ENCODE results near the gene RPL19.

DNA sequence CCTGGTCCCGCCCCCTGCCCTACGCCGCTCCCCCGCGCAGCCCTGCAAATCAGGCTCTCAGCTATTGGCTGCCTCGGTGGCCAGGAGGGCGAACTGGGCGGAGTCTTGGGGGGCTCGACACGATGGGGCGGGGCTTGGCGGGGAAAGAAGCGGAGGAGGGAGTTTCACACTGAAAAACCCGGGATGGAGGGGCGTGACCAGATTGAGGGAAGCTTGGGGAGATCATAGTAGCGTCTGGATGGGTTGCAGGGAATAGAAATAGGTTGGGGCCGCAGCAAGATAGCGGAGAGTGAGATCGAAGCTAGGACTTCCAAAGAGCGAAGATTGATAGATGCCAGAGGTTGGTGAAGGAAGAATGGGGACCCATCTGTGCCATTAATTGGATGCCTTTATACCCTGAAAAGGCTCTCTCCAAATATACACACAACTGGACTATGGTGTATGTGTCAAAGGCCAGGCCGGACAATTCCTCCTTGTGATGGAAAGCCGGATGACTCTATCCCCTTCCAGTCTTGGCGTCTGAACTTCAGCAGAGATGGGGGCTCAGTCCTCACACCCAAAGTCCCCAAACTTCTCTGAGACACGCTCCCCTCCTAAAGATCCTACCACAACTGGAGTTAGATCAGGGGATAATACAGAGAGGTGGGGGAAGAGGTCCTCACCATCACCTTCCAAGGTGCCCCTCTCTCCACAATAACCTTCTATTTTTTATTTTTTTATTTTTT is 26.0 kb downstream of the RPL19 start:
- no peak for TF ChIP-seq POLR2A (IDR thresholded peaks at IDR 0.05)
- TF ChIP-seq, protein P1, sequence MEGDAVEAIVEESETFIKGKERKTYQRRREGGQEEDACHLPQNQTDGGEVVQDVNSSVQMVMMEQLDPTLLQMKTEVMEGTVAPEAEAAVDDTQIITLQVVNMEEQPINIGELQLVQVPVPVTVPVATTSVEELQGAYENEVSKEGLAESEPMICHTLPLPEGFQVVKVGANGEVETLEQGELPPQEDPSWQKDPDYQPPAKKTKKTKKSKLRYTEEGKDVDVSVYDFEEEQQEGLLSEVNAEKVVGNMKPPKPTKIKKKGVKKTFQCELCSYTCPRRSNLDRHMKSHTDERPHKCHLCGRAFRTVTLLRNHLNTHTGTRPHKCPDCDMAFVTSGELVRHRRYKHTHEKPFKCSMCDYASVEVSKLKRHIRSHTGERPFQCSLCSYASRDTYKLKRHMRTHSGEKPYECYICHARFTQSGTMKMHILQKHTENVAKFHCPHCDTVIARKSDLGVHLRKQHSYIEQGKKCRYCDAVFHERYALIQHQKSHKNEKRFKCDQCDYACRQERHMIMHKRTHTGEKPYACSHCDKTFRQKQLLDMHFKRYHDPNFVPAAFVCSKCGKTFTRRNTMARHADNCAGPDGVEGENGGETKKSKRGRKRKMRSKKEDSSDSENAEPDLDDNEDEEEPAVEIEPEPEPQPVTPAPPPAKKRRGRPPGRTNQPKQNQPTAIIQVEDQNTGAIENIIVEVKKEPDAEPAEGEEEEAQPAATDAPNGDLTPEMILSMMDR (IDR thresholded peaks at IDR 0.05): no peak
